K562 (cell line): ENCODE results near the gene PID1. TPM values are rescaled to one million over a fixed set of nuclear protein-coding genes. Genes with fewer than 3 reads are reported as not detected.

Experiments
- AFF1 ChIP-seq, 2 experiments: fragments of 450-650 bp; IDR thresholded peaks; 2 replicates each; pipeline ENCODE4 v1.6.1; 2018; ENCODE audit warnings: mild to moderate bottlenecking in 2 of 2, low read depth in 1 of 2; ENCODE audit not compliant: partially characterized antibody in 2 of 2
- CREBBP ChIP-seq: IDR thresholded peaks from one replicate; pipeline ENCODE4 v1.6.1; 2012; ENCODE audit warnings: low read depth, mild to moderate bottlenecking, control low read depth, inconsistent platforms, low read length
- MGA ChIP-seq: fragments of 450-650 bp; IDR thresholded peaks from 2 replicates; pipeline ENCODE4 v1.6.1; 2016; ENCODE audit warnings: mild to moderate bottlenecking, moderate library complexity
- NFRKB ChIP-seq: fragments of 450-650 bp; IDR thresholded peaks from 2 replicates; pipeline ENCODE4 v1.6.1; 2016; ENCODE audit warnings: low read depth
- ZNF146 ChIP-seq: IDR thresholded peaks from one replicate; pipeline ENCODE4 v1.6.1; 2018; ENCODE audit warnings: missing compliant biosample characterization; ENCODE audit not compliant: unreplicated experiment
- polyA plus RNA-seq, 8 experiments: library from polyadenylated mRNA; depleted of rRNA in 4 of 8; stranded (reverse) in 5 of 8; unstranded in 3 of 8; fragments of >200 nt; fragmentation: Nextera tagmentation in 2 of 8; fragmentation: Illumina TruSeq in 1 of 8; extraction: Ambion mirVana in 2 of 8; extraction: Trizol in 1 of 8; gene quantifications; 2 replicates each; pipeline versions ENCODE4 v1.2.1 to v1.2.3, GENCODE V29; 2011 to 2014; ENCODE audit warnings: inconsistent platforms in 1 of 8, missing spikeins in 1 of 8
- total RNA-seq, 7 experiments: library from RNA; depleted of rRNA in 6 of 7; stranded (reverse); fragments of >200 nt in 6 of 7; fragmentation: Illumina TruSeq in 2 of 7; extraction: Trizol in 2 of 7; gene quantifications; 2 replicates each; pipeline versions ENCODE4 v1.2.1 to v1.2.3, GENCODE V29; 2011 to 2021; ENCODE audit warnings: low replicate concordance in 1 of 7

Gene PID1
- total and polyA plus RNA-seq, 9 of the 15 experiments (the other 6 are each of a cell fraction or from before 2014, with no cell fraction given), result not detected

GRCh38 chr2:229009816-229010215 lies 261.3 kb downstream of the PID1 start (continued):
- TF ChIP-seq AFF1 (IDR thresholded peaks at IDR 0.05; ENCODE audit: low read depth in 1 of 2, partially characterized antibody in 2 of 2) (no peak), CREBBP (no peak), ZNF146 (no peak), NFRKB (no peak), MGA (no peak)
